HCT116 (cell line): ENCODE data around the gene OS9. TPM values are rescaled to one million over a fixed set of nuclear protein-coding genes. Genes with fewer than 3 reads are reported as not detected.

Source experiments
- ATAC-seq: fragments of 200-7000 bp; cut with Tn5 transposase; 2 replicates; pipeline ENCODE4 v1.9.1; 2020; ENCODE audit warnings: mild to moderate bottlenecking, moderate library complexity
- BruUV-seq: library from RNA; stranded (reverse); fragments of 400-500 nt; replicated peaks from 2 replicates; lab custom pipeline; 2021; lab: Mats Ljungman, UMichigan
- CTCF ChIA-PET: fragments of 300-600 bp; sonication (Branson Sonifier 250); formaldehyde crosslinking; loops from one replicate; lab custom pipeline; 2021; ENCODE audit warnings: antibody characterized with exemption; lab: Charles Lee
- POLR2A ChIA-PET: fragments of 300-600, 350-600 bp; sonication (Branson Sonifier 250); formaldehyde crosslinking; loops from one replicate; lab custom pipeline; 2021; ENCODE audit warnings: antibody characterized with exemption; lab: Charles Lee
- RAD21 ChIA-PET, 2 experiments: fragments of 300-600 bp; sonication (Branson Sonifier 250); formaldehyde crosslinking; loops; one replicate each; lab custom pipeline; 2023; ENCODE audit warnings: low total read pairs in 2 of 2; ENCODE audit not compliant: uncharacterized antibody in 2 of 2, unreplicated experiment in 2 of 2, low non-redundant PET in 1 of 2; lab: Charles Lee
- DNase-seq: peaks from one replicate; pipeline ENCODE4 v3.0.0-alpha.2; 2010; ENCODE audit warnings: low read depth, low spot score
- H2AFZ ChIP-seq: fragments of 200-600 bp; shearing (Covaris generic), sonication (generic); 2 replicates; pipeline ENCODE4 v1.6.1; 2017; ENCODE audit warnings: low read depth, mixed run types, mixed read lengths, antibody characterized with exemption, low read length; ENCODE audit not compliant: poor library complexity, severe bottlenecking
- H3K27ac ChIP-seq: 2 replicates; pipeline ENCODE4 v1.5.1; 2012; ENCODE audit warnings: low read depth, low read length
- H3K27me3 ChIP-seq: fragments of 200-600 bp; sonication (generic); 2 replicates; pipeline ENCODE4 v1.6.1; 2016; ENCODE audit warnings: mixed run types, low read length, mixed read lengths; ENCODE audit not compliant: insufficient read depth
- H3K36me3 ChIP-seq, 2 experiments: fragments of 200-500 bp in 1 of 2; fragments of 200-600 bp in 1 of 2; sonication (Bioruptor generic) in 1 of 2; sonication (generic) in 1 of 2; 2 replicates each; pipeline versions ENCODE4 v1.5.1 to v1.6.1; 2014 to 2016; ENCODE audit warnings: low read length in 2 of 2, inconsistent platforms in 1 of 2, mixed read lengths in 1 of 2, mixed run types in 1 of 2; ENCODE audit not compliant: insufficient read depth in 2 of 2, control insufficient read depth in 1 of 2
- H3K4me1 ChIP-seq, 2 experiments: fragments of 200-600 bp in 1 of 2; sonication (generic) in 1 of 2; 2 replicates each; pipeline versions ENCODE4 v1.5.1 to v1.6.1; 2012 to 2017; ENCODE audit warnings: low read length in 2 of 2, inconsistent platforms in 1 of 2, mild to moderate bottlenecking in 1 of 2, mixed read lengths in 1 of 2, mixed run types in 1 of 2, moderate library complexity in 1 of 2; ENCODE audit not compliant: insufficient read depth in 2 of 2, control insufficient read depth in 1 of 2
- H3K4me2 ChIP-seq: fragments of 200-600 bp; sonication (generic); 2 replicates; pipeline ENCODE4 v1.6.1; 2017; ENCODE audit warnings: mixed run types, low read length, mixed read lengths
- H3K4me3 ChIP-seq, 2 experiments: fragments of 200-600 bp in 1 of 2; sonication (generic) in 1 of 2; replicated peaks in 1 of 2; 2 replicates each; pipeline ENCODE4 v1.5.1; 2011 to 2016; ENCODE audit warnings: low read length in 2 of 2, control low read depth in 1 of 2, low read depth in 1 of 2, mild to moderate bottlenecking in 1 of 2, mixed read lengths in 1 of 2, mixed run types in 1 of 2
- H3K79me2 ChIP-seq: fragments of 200-600 bp; sonication (generic); 2 replicates; pipeline ENCODE4 v1.6.1; 2017; ENCODE audit warnings: mild to moderate bottlenecking, mixed run types, low read length, moderate library complexity, mixed read lengths; ENCODE audit not compliant: insufficient read depth
- H3K9ac ChIP-seq: fragments of 200-600 bp; sonication (generic); 2 replicates; pipeline ENCODE4 v1.6.1; 2016; ENCODE audit warnings: low read length, mixed read lengths
- H3K9me2 ChIP-seq: fragments of 200-600 bp; sonication (generic), shearing (Covaris generic); 2 replicates; pipeline ENCODE4 v1.6.1; 2017; ENCODE audit warnings: mixed run types, mild to moderate bottlenecking, moderate library complexity; ENCODE audit not compliant: insufficient read depth
- H3K9me3 ChIP-seq, 2 experiments: fragments of 200-500 bp in 1 of 2; fragments of 200-600 bp in 1 of 2; sonication (Bioruptor generic) in 1 of 2; sonication (generic) in 1 of 2; 2 replicates each; pipeline ENCODE4 v1.6.1; 2014 to 2017; ENCODE audit warnings: low read length in 2 of 2, mixed read lengths in 2 of 2, inconsistent platforms in 1 of 2, low read depth in 1 of 2, mild to moderate bottlenecking in 1 of 2, mixed run types in 1 of 2, moderate library complexity in 1 of 2; ENCODE audit not compliant: control insufficient read depth in 1 of 2, insufficient read depth in 1 of 2
- H4K20me1 ChIP-seq: fragments of 200-600 bp; sonication (generic), shearing (Covaris generic); 2 replicates; pipeline ENCODE4 v1.6.1; 2017; ENCODE audit warnings: mixed run types, mild to moderate bottlenecking, moderate library complexity; ENCODE audit not compliant: insufficient read depth
- CEBPB ChIP-seq: IDR thresholded peaks from 2 replicates; pipeline ENCODE4 v1.6.1; 2012; ENCODE audit warnings: low read depth
- EZH2 ChIP-seq: fragments of 200-600 bp; sonication (generic); IDR thresholded peaks from 2 replicates; pipeline ENCODE4 v1.6.1; 2017; ENCODE audit warnings: antibody characterized with exemption, mixed run types
- EZH2phosphoT487 ChIP-seq: fragments of 200-600 bp; IDR thresholded peaks from 2 replicates; pipeline ENCODE4 v1.6.1; 2018; ENCODE audit warnings: antibody characterized with exemption, borderline replicate concordance
- POLR2A ChIP-seq: IDR thresholded peaks from 2 replicates; pipeline ENCODE4 v1.7.0; 2011; ENCODE audit warnings: borderline replicate concordance; ENCODE audit not compliant: insufficient read depth, insufficient read length; ENCODE audit errors: extremely low read depth
- SIN3A ChIP-seq: IDR thresholded peaks from 2 replicates; pipeline ENCODE4 v1.6.1; 2012; ENCODE audit warnings: low read depth
- SRF ChIP-seq: IDR thresholded peaks from 2 replicates; pipeline ENCODE4 v1.6.1; 2012; ENCODE audit warnings: low read depth
- TCF7L2 ChIP-seq: IDR thresholded peaks from 2 replicates; pipeline ENCODE4 v1.7.0; 2011; ENCODE audit warnings: borderline replicate concordance, inconsistent platforms; ENCODE audit not compliant: insufficient read depth, insufficient read length; ENCODE audit errors: extremely low read depth
- YY1 ChIP-seq: IDR thresholded peaks from 2 replicates; pipeline ENCODE4 v1.6.1; 2011; ENCODE audit warnings: low read length, low read depth, moderate library complexity, mild to moderate bottlenecking; ENCODE audit not compliant: insufficient replicate concordance; ENCODE audit errors: extremely low read depth
- ZFX ChIP-seq: fragments of 450-650 bp; IDR thresholded peaks from 2 replicates; pipeline ENCODE4 v1.6.1; 2017
- ZNF274 ChIP-seq: fragments of 200-500 bp; sonication (Bioruptor generic); IDR thresholded peaks from 2 replicates; pipeline ENCODE4 v1.6.1; 2014; ENCODE audit warnings: mild to moderate bottlenecking, low read depth, low read length, inconsistent platforms
- intact Hi-C: fragments of 100-400 bp; cut with micrococcal nuclease; formaldehyde crosslinking; loops from 2 replicates; pipeline ENCODE4 v1.10.0; 2022
- total RNA-seq: library from RNA; stranded (reverse); gene quantifications from one replicate; pipeline ENCODE4 v1.2.1, GENCODE V29; 2021; ENCODE audit not compliant: unreplicated experiment
- TF ChIP-seq, protein P1 (sequence below): IDR thresholded peaks from 2 replicates; pipeline ENCODE4 v1.6.1; 2012
- TF ChIP-seq, protein P2 (sequence below), 3 experiments: fragments of 200-600 bp in 1 of 3; sonication (generic) in 1 of 3; IDR thresholded peaks in 2 of 3; conservative IDR thresholded peaks in 1 of 3; 2 replicates each; pipeline ENCODE4 v1.5.1; 2012 to 2017; ENCODE audit warnings: low read depth in 2 of 3, low read length in 2 of 3, antibody characterized with exemption in 1 of 3, borderline replicate concordance in 1 of 3, control low read depth in 1 of 3, mild to moderate bottlenecking in 1 of 3, mixed read lengths in 1 of 3, mixed run types in 1 of 3, moderate library complexity in 1 of 3; ENCODE audit not compliant: insufficient read depth in 1 of 3
- TF ChIP-seq, protein P3 (sequence below): IDR thresholded peaks from 2 replicates; pipeline ENCODE4 v1.6.1; 2011; ENCODE audit warnings: mild to moderate bottlenecking, low read length, moderate library complexity; ENCODE audit not compliant: insufficient replicate concordance; ENCODE audit errors: extremely low read depth

The OS9 gene
- total RNA-seq, 1 experiment from 2014 or later, result 98.4 TPM

DNA sequence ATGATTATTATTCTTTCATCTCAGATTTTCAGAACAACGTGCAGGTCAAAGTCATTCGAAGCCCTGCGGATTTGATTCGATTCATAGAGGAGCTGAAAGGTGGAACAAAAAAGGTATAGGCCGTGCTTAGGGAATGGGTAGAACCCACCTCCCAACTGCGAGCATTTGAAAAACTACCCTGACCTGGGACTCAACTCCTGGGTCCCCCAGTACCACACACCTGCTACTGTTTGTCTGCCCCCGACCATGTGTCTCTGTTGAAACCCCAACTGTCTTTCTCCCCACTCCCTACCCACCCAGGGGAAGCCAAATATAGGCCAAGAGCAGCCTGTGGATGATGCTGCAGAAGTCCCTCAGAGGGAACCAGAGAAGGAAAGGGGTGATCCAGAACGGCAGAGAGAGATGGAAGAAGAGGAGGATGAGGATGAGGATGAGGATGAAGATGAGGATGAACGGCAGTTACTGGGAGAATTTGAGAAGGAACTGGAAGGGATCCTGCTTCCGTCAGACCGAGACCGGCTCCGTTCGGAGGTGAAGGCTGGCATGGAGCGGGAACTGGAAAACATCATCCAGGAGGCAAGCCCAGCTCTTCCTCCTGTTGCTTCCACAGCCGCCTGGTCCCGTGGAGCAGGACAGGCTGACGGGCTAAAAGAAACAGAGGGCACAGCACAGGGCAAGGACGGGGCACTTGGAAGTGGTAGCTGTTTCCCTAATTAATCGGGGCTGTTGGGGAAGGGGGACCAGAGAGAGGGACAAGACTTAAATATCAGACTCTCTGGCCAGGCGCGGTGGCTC lies 24.1 kb downstream of the OS9 start:
- TF ChIP-seq, protein P1, sequence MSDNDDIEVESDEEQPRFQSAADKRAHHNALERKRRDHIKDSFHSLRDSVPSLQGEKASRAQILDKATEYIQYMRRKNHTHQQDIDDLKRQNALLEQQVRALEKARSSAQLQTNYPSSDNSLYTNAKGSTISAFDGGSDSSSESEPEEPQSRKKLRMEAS, result no peak
- TF ChIP-seq, protein P2, sequence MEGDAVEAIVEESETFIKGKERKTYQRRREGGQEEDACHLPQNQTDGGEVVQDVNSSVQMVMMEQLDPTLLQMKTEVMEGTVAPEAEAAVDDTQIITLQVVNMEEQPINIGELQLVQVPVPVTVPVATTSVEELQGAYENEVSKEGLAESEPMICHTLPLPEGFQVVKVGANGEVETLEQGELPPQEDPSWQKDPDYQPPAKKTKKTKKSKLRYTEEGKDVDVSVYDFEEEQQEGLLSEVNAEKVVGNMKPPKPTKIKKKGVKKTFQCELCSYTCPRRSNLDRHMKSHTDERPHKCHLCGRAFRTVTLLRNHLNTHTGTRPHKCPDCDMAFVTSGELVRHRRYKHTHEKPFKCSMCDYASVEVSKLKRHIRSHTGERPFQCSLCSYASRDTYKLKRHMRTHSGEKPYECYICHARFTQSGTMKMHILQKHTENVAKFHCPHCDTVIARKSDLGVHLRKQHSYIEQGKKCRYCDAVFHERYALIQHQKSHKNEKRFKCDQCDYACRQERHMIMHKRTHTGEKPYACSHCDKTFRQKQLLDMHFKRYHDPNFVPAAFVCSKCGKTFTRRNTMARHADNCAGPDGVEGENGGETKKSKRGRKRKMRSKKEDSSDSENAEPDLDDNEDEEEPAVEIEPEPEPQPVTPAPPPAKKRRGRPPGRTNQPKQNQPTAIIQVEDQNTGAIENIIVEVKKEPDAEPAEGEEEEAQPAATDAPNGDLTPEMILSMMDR (IDR thresholded peaks at IDR 0.05 in 2 of 3, conservative IDR thresholded peaks at IDR 0.05 in 1 of 3; ENCODE audit: borderline replicate concordance in 1 of 3, insufficient read depth in 1 of 3, low read depth in 2 of 3, low read length in 2 of 3), result no peak
- TF ChIP-seq ZFX (no peak), CEBPB (no peak), SRF (no peak), EZH2phosphoT487 (no peak), TCF7L2 (no peak), POLR2A (no peak), YY1 (no peak), ZNF274 (no peak), SIN3A (no peak), EZH2 (no peak)
- TF ChIP-seq, protein P3, sequence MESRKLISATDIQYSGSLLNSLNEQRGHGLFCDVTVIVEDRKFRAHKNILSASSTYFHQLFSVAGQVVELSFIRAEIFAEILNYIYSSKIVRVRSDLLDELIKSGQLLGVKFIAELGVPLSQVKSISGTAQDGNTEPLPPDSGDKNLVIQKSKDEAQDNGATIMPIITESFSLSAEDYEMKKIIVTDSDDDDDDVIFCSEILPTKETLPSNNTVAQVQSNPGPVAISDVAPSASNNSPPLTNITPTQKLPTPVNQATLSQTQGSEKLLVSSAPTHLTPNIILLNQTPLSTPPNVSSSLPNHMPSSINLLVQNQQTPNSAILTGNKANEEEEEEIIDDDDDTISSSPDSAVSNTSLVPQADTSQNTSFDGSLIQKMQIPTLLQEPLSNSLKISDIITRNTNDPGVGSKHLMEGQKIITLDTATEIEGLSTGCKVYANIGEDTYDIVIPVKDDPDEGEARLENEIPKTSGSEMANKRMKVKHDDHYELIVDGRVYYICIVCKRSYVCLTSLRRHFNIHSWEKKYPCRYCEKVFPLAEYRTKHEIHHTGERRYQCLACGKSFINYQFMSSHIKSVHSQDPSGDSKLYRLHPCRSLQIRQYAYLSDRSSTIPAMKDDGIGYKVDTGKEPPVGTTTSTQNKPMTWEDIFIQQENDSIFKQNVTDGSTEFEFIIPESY, result no peak
- ChIA-PET RAD21 (no interaction called here), CTCF (no interaction called here), POLR2A (no interaction called here)
- no peaks in the 10 kb centered on the region for H4K20me1 ChIP-seq
- H3K9ac ChIP-seq, result no peak overlapping the region
- intact Hi-C loops, result no loop called here
- BruUV-seq, result no TSS peak
- H3K9me3 ChIP-seq, result no peaks in the 10 kb centered on the region
- H3K79me2 ChIP-seq, result no peaks in the 10 kb centered on the region
- H3K27me3 ChIP-seq, result no peaks in the 10 kb centered on the region
- no peak overlapping the region for H3K27ac ChIP-seq
- no peak overlapping the region for H3K4me3 ChIP-seq
- no peak for DNase-seq
- H3K9me2 ChIP-seq, result no peaks in the 10 kb centered on the region
- peaks cover 3 to 15% of the 10 kb centered on the region in 2 experiments; a peak in 3 of 4 replicates for H3K36me3 ChIP-seq
- H3K4me1 ChIP-seq, result no peaks in the 10 kb centered on the region
- no peak overlapping the region for H2AFZ ChIP-seq
- H3K4me2 ChIP-seq, result no peak overlapping the region
- no peak for ATAC-seq
